ENCODE data around the gene PLEKHO2. TPM values are rescaled to one million over a fixed set of nuclear protein-coding genes. Genes with fewer than 3 reads are reported as not detected.

PLEKHO2 gene
- total and polyA plus RNA-seq, 2 of the 8 experiments (the other 6 are each of a cell fraction or from before 2014, with no cell fraction given), result 16.9 to 20.1 TPM

DNA sequence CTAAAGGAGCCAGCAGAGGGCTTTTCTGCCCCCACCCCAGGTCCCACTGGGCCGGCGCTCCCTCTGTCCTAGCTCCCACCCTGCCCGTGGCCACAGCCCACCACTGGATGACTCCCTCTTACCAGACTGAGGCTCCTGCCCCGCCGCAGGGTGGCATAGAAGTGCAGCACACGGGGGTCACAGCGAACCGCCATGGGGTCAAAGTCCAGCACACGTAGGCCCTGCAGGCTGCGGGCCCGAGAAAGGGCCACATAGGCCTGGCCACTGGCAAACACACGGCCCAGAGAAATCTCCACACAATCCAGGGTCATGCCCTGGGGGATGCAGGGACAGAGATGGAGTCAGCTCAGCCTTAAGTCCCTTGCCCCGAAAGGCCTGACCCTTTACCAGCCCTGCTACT lies 25.3 kb upstream of the PLEKHO2 start (continued):
- TF ChIP-seq RBBP5 (IDR thresholded peaks at IDR 0.05; ENCODE audit: borderline replicate concordance, low read depth, low read length) (no peak), SIRT6 (IDR thresholded peaks at IDR 0.05; ENCODE audit: low read length) (no peak), HDAC2 (IDR thresholded peaks at IDR 0.05; ENCODE audit: borderline replicate concordance in 1 of 2, low read depth in 2 of 2, low read length in 2 of 2) (no peak), SAP30 (IDR thresholded peaks at IDR 0.05; ENCODE audit: insufficient read depth, insufficient replicate concordance, low read length) (no peak)
- TF ChIP-seq, protein P1, sequence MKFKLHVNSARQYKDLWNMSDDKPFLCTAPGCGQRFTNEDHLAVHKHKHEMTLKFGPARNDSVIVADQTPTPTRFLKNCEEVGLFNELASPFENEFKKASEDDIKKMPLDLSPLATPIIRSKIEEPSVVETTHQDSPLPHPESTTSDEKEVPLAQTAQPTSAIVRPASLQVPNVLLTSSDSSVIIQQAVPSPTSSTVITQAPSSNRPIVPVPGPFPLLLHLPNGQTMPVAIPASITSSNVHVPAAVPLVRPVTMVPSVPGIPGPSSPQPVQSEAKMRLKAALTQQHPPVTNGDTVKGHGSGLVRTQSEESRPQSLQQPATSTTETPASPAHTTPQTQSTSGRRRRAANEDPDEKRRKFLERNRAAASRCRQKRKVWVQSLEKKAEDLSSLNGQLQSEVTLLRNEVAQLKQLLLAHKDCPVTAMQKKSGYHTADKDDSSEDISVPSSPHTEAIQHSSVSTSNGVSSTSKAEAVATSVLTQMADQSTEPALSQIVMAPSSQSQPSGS (IDR thresholded peaks at IDR 0.05; ENCODE audit: low read length), result no peak
- TF ChIP-seq, protein P2, sequence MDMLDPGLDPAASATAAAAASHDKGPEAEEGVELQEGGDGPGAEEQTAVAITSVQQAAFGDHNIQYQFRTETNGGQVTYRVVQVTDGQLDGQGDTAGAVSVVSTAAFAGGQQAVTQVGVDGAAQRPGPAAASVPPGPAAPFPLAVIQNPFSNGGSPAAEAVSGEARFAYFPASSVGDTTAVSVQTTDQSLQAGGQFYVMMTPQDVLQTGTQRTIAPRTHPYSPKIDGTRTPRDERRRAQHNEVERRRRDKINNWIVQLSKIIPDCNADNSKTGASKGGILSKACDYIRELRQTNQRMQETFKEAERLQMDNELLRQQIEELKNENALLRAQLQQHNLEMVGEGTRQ (IDR thresholded peaks at IDR 0.05; ENCODE audit: low read length), result no peak

All from H1 (cell line).